Adrenal gland (tissue), 5 donors: ENCODE results near the gene CTAGE9.

ENCODE experiments used
- POLR2A ChIP-seq, 2 donors: fragments of 450-650 bp; IDR thresholded peaks; one replicate each; pipeline ENCODE4 v1.6.1; 2017; ENCODE audit warnings: antibody characterized with exemption in 2 of 2, mild to moderate bottlenecking in 2 of 2, moderate library complexity in 1 of 2
- TF ChIP-seq, protein P1 (sequence below), 6 experiments: fragments of 450-650 bp in 4 of 6; fragments of 200-600 bp in 2 of 6; sonication (generic) in 1 of 6; IDR thresholded peaks; 1 replicate in 5 of 6; 2 replicates in 1 of 6; pipeline versions ENCODE4 v1.5.1 to v1.8.0; 2016 to 2021; ENCODE audit warnings: antibody characterized with exemption in 6 of 6, mild to moderate bottlenecking in 2 of 6, moderate library complexity in 1 of 6
- donor health status: DM: no; HTN: no; CAD: no.

DNA sequence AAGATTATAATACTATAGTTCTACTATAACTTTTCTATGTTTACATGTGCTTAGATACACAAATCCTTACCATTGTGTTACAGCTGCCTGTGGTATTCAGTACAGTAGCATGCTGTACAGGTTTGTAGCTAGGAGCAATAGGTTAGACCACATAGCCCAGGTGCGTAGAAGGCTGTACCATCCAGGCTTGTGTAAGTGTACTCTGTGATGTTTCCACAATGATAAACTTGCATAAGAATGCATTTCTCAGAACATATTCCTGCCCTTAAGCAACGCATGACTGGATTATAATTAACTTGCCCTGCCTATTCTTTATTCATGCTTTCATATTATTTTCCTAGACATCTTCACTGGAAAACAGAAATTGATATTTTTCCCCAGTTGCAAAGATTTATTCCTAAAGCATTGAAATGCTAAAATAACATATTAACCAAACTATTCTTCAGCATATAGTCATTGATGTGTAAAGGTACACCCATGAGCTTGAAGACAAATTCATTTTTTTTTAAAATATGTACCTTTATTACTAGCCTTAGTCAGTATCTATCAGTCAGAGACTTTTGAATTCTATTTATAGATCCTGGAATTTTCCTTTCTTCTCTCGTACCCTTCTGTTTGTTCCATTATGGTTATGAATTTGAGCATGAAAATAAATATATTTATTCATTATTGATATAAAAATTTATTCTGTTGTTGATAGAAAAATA, 7.2 kb upstream of the CTAGE9 start:
- TF ChIP-seq, protein P1, sequence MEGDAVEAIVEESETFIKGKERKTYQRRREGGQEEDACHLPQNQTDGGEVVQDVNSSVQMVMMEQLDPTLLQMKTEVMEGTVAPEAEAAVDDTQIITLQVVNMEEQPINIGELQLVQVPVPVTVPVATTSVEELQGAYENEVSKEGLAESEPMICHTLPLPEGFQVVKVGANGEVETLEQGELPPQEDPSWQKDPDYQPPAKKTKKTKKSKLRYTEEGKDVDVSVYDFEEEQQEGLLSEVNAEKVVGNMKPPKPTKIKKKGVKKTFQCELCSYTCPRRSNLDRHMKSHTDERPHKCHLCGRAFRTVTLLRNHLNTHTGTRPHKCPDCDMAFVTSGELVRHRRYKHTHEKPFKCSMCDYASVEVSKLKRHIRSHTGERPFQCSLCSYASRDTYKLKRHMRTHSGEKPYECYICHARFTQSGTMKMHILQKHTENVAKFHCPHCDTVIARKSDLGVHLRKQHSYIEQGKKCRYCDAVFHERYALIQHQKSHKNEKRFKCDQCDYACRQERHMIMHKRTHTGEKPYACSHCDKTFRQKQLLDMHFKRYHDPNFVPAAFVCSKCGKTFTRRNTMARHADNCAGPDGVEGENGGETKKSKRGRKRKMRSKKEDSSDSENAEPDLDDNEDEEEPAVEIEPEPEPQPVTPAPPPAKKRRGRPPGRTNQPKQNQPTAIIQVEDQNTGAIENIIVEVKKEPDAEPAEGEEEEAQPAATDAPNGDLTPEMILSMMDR (IDR thresholded peaks at IDR 0.05) = no peak
- no peak for TF ChIP-seq POLR2A (IDR thresholded peaks at IDR 0.05)
